GM12891 (cell line): ENCODE results near the gene FUT9.

Experiments used
- PAX5 ChIP-seq: IDR thresholded peaks from 2 replicates; pipeline ENCODE4 v1.6.1; 2011; ENCODE audit warnings: low read length, moderate library complexity, mild to moderate bottlenecking; ENCODE audit not compliant: insufficient read depth, severe bottlenecking
- POLR2A ChIP-seq: IDR thresholded peaks from 2 replicates; pipeline ENCODE4 v1.6.1; 2011; ENCODE audit warnings: low read depth, low read length, control low read depth
- POLR2AphosphoS5 ChIP-seq: IDR thresholded peaks from 2 replicates; pipeline ENCODE4 v1.6.1; 2011; ENCODE audit warnings: low read depth, low read length, control low read depth
- SPI1 ChIP-seq: IDR thresholded peaks from 2 replicates; pipeline ENCODE4 v1.6.1; 2011; ENCODE audit warnings: low read depth, low read length, control low read depth
- TAF1 ChIP-seq: IDR thresholded peaks from 2 replicates; pipeline ENCODE4 v1.6.1; 2011; ENCODE audit warnings: low read depth, low read length, control low read depth

GRCh38 chr6:96197241-96197640 lies 181.5 kb downstream of the FUT9 start:
- TF ChIP-seq POLR2AphosphoS5 (no peak), TAF1 (no peak), POLR2A (no peak), SPI1 (no peak), PAX5 (no peak)
